GM18867 (cell line): ENCODE measurements around the gene AFF3.
A peak's percentile ranks its signal among the peaks of the same experiment; 100 is the strongest.

Experiments used
- ATAC-seq: cut with Tn5 transposase; IDR thresholded peaks from one replicate; pipeline ENCODE4 v1.9.1; 2021; ENCODE audit warnings: mild to moderate bottlenecking, moderate library complexity; ENCODE audit not compliant: unreplicated experiment

The AFF3 gene

GRCh38 chr2:99863903-99864270, 278.5 kb downstream of the AFF3 start:
- ATAC-seq: no peak

- ATAC-seq: no peak
These were observed 279.0 kb downstream of the AFF3 start for GRCh38 chr2:99863236-99863902.

GRCh38 chr2:99862566-99862965, 279.8 kb downstream of the AFF3 start:
- no peak for ATAC-seq

- ATAC-seq: peak; percentile 46
These were observed 281.0 kb downstream of the AFF3 start for GRCh38 chr2:99861376-99861760.

- no peak for ATAC-seq
These were observed 281.5 kb downstream of the AFF3 start for GRCh38 chr2:99860720-99861375.

GRCh38 chr2:99858951-99859596, 283.3 kb downstream of the AFF3 start:
- ATAC-seq: no peak

GRCh38 chr2:99857867-99858444, 284.4 kb downstream of the AFF3 start:
- ATAC-seq: no peak

- no peak for ATAC-seq
These were observed 285.0 kb downstream of the AFF3 start for GRCh38 chr2:99857372-99857771.

- no peak for ATAC-seq
These were observed 286.3 kb downstream of the AFF3 start for GRCh38 chr2:99856119-99856518.

- ATAC-seq: no peak
These were observed 288.0 kb downstream of the AFF3 start for GRCh38 chr2:99854236-99854852.

GRCh38 chr2:99852956-99853355, 289.4 kb downstream of the AFF3 start:
- ATAC-seq: no peak

GRCh38 chr2:99852376-99852934, 289.9 kb downstream of the AFF3 start:
- no peak for ATAC-seq

- ATAC-seq: no peak
These were observed 290.6 kb downstream of the AFF3 start for GRCh38 chr2:99851811-99852210.

GRCh38 chr2:99851089-99851488, 291.3 kb downstream of the AFF3 start:
- ATAC-seq: no peak

GRCh38 chr2:99850084-99850710, 292.2 kb downstream of the AFF3 start:
- no peak for ATAC-seq

- ATAC-seq: no peak
These were observed 295.8 kb downstream of the AFF3 start for GRCh38 chr2:99846462-99847107.

GRCh38 chr2:99845296-99845695, 297.1 kb downstream of the AFF3 start:
- ATAC-seq: no peak

- ATAC-seq: no peak
These were observed 299.9 kb downstream of the AFF3 start for GRCh38 chr2:99842451-99842850.

- ATAC-seq: no peak
These were observed 300.6 kb downstream of the AFF3 start for GRCh38 chr2:99841749-99842148.

GRCh38 chr2:99840831-99841230, 301.6 kb downstream of the AFF3 start:
- no peak for ATAC-seq
